A673 (cell line): ENCODE measurements around the gene BID.

Source experiments
- CTCF ChIP-seq: fragments of 300-800, 200-600 bp; sonication (generic); conservative IDR thresholded peaks from 2 replicates; pipeline ENCODE4 v1.5.1; 2017; ENCODE audit warnings: low read depth, mild to moderate bottlenecking, antibody characterized with exemption, low read length, moderate library complexity, mixed read lengths
- EZH2 ChIP-seq: fragments of 200-600 bp; sonication (generic); IDR thresholded peaks from 2 replicates; pipeline ENCODE4 v1.6.1; 2017; ENCODE audit warnings: borderline replicate concordance, low read depth, mild to moderate bottlenecking, mixed read lengths, antibody characterized with exemption, low read length; ENCODE audit not compliant: poor library complexity, severe bottlenecking

GRCh38 chr22:17706947-17707346, 67.3 kb downstream of the BID start:
- no peak for TF ChIP-seq CTCF
- no peak for TF ChIP-seq EZH2
